ENCODE measurements around the gene PTPRD.

PTPRD gene

GRCh38 chr9:8832955-8833354, 1779.8 kb downstream of the PTPRD start:
- TF ChIP-seq CTCF (IDR thresholded peaks at IDR 0.05; ENCODE audit: insufficient read depth, low read depth, low read length, missing control alignments), result no peak
- no peak for DNase-seq (ENCODE audit: low read depth)
- H3K4me3 ChIP-seq (ENCODE audit: low read length), result no peak overlapping the region

GRCh38 chr9:8832386-8832785, 1780.4 kb downstream of the PTPRD start:
- DNase-seq (ENCODE audit: low read depth), result no peak
- H3K4me3 ChIP-seq (ENCODE audit: low read length), result no peak overlapping the region
- no peak for TF ChIP-seq CTCF (IDR thresholded peaks at IDR 0.05; ENCODE audit: insufficient read depth, low read depth, low read length, missing control alignments)

GRCh38 chr9:8831568-8831967, 1781.2 kb downstream of the PTPRD start:
- H3K4me3 ChIP-seq (ENCODE audit: low read length), result no peak overlapping the region
- TF ChIP-seq CTCF (IDR thresholded peaks at IDR 0.05; ENCODE audit: insufficient read depth, low read depth, low read length, missing control alignments), result no peak
- DNase-seq (ENCODE audit: low read depth), result no peak

GRCh38 chr9:8826281-8826680, 1786.5 kb downstream of the PTPRD start:
- no peak for TF ChIP-seq CTCF (IDR thresholded peaks at IDR 0.05; ENCODE audit: insufficient read depth, low read depth, low read length, missing control alignments)
- DNase-seq (ENCODE audit: low read depth), result no peak
- no peak overlapping the region for H3K4me3 ChIP-seq (ENCODE audit: low read length)

GRCh38 chr9:8825585-8826147, 1787.1 kb downstream of the PTPRD start:
- no peak for TF ChIP-seq CTCF (IDR thresholded peaks at IDR 0.05; ENCODE audit: insufficient read depth, low read depth, low read length, missing control alignments)
- DNase-seq (ENCODE audit: low read depth), result no peak
- H3K4me3 ChIP-seq (ENCODE audit: low read length), result no peak overlapping the region

- no peak for DNase-seq (ENCODE audit: low read depth)
- TF ChIP-seq CTCF (IDR thresholded peaks at IDR 0.05; ENCODE audit: insufficient read depth, low read depth, low read length, missing control alignments), result no peak
- H3K4me3 ChIP-seq (ENCODE audit: low read length), result no peak overlapping the region
Observed at GRCh38 chr9:8823131-8823895, 1789.5 kb downstream of the PTPRD start.

GRCh38 chr9:8822667-8823025, 1790.2 kb downstream of the PTPRD start:
- no peak for TF ChIP-seq CTCF (IDR thresholded peaks at IDR 0.05; ENCODE audit: insufficient read depth, low read depth, low read length, missing control alignments)
- no peak for DNase-seq (ENCODE audit: low read depth)
- H3K4me3 ChIP-seq (ENCODE audit: low read length), result no peak overlapping the region

All from epithelial cell of esophagus (primary cell).